Gastrocnemius medialis (tissue), 4 donors: ENCODE data around the gene CCBE1.

ENCODE experiments used
- POLR2A ChIP-seq, 2 donors: fragments of 450-650 bp; IDR thresholded peaks; one replicate each; pipeline ENCODE4 v1.6.1; 2017; ENCODE audit warnings: antibody characterized with exemption in 2 of 2, mild to moderate bottlenecking in 2 of 2, moderate library complexity in 2 of 2
- TF ChIP-seq, protein P1 (sequence below), 5 experiments: fragments of 450-650 bp in 3 of 5; fragments of 200-600 bp in 2 of 5; sonication (generic) in 2 of 5; IDR thresholded peaks in 4 of 5; conservative IDR thresholded peaks in 1 of 5; 1 replicate in 4 of 5; 2 replicates in 1 of 5; pipeline ENCODE4 v1.5.1; 2016 to 2019; ENCODE audit warnings: antibody characterized with exemption in 5 of 5, mild to moderate bottlenecking in 3 of 5, moderate library complexity in 3 of 5

DNA sequence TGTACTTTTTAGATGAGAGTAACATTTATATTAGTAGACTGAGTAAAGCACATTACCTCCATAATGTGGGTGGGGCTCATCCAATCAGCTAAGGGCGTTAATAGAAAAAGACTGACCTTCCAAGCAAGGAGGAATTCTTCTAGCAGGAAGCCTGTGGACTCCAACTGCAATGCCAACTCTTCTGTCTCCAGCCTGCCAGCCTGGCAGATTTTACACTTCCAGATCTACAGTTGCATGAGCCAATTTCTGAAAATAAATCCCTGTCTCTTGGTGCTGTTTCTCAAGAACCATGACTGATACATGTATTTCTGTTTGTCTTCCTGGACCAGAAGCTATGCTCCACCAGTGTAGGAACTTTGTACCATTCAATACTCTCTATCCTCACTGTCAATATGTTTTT is 269.2 kb downstream of the CCBE1 start:
- TF ChIP-seq, protein P1, sequence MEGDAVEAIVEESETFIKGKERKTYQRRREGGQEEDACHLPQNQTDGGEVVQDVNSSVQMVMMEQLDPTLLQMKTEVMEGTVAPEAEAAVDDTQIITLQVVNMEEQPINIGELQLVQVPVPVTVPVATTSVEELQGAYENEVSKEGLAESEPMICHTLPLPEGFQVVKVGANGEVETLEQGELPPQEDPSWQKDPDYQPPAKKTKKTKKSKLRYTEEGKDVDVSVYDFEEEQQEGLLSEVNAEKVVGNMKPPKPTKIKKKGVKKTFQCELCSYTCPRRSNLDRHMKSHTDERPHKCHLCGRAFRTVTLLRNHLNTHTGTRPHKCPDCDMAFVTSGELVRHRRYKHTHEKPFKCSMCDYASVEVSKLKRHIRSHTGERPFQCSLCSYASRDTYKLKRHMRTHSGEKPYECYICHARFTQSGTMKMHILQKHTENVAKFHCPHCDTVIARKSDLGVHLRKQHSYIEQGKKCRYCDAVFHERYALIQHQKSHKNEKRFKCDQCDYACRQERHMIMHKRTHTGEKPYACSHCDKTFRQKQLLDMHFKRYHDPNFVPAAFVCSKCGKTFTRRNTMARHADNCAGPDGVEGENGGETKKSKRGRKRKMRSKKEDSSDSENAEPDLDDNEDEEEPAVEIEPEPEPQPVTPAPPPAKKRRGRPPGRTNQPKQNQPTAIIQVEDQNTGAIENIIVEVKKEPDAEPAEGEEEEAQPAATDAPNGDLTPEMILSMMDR (IDR thresholded peaks at IDR 0.05 in 4 of 5, conservative IDR thresholded peaks at IDR 0.05 in 1 of 5), result no peak
- TF ChIP-seq POLR2A (IDR thresholded peaks at IDR 0.05), result no peak
